Pancreas (tissue), 10 donors: ENCODE results near the gene RTKN2. TPM values are rescaled to one million over a fixed set of nuclear protein-coding genes. Genes with fewer than 3 reads are reported as not detected.

Experiments used
- ATAC-seq, 4 donors: fragments of 200-7000 bp; cut with Tn5 transposase; one replicate each; pipeline versions ENCODE4 v1.8.0 to v1.9.1; 2020; ENCODE audit warnings: mild to moderate bottlenecking in 4 of 4, moderate library complexity in 4 of 4
- DNase-seq, 6 donors: peaks; one replicate each; pipeline ENCODE4 v3.0.0-alpha.2; 2020
- FAIRE-seq: peaks from 2 replicates; lab custom pipeline; 2012; peaks lifted over from hg19 to GRCh38; lab: Jason Lieb, UNC
- H3K27ac ChIP-seq, 4 donors: fragments of 200-600 bp; sonication (generic); 1 replicate in 3 of 4; 2 replicates in 1 of 4; pipeline versions ENCODE4 v1.5.0 to v1.8.0; 2020
- H3K27me3 ChIP-seq, 4 donors: fragments of 200-600 bp; one replicate each; pipeline ENCODE4 v1.8.0; 2021
- H3K36me3 ChIP-seq, 3 donors: fragments of 200-600 bp; sonication (generic) in 1 of 3; one replicate each; pipeline versions ENCODE4 v1.5.0 to v1.8.0; 2020 to 2021
- H3K4me1 ChIP-seq, 3 donors: fragments of 200-600 bp; one replicate each; pipeline ENCODE4 v1.8.0; 2021
- H3K4me3 ChIP-seq, 4 donors: fragments of 200-600 bp; sonication (generic) in 2 of 4; one replicate each; pipeline versions ENCODE4 v1.5.0 to v1.8.0; 2020 to 2021
- H3K9me3 ChIP-seq, 4 donors: fragments of 200-600 bp; one replicate each; pipeline ENCODE4 v1.8.0; 2021
- WGBS, 2 donors: extraction: QIAGEN DNeasy Blood & Tissue Kit; methylation state at CpG; one replicate each; pipeline ENCODE4 v1.1.7; 2013; 5-methylcytosine and 5-hydroxymethylcytosine counted together
- intact Hi-C, 3 donors: fragments of 100-400 bp; cut with DNase I; formaldehyde crosslinking; loops; one replicate each; pipeline versions ENCODE4 v1.11.1 to v1.14.2; 2022
- polyA plus RNA-seq, 2 donors: library from polyadenylated mRNA; stranded (reverse); fragments of 200-250 nt; gene quantifications; one replicate each; pipeline ENCODE4 v1.2.3, GENCODE V29; 2013
- total RNA-seq, 6 donors: library from RNA; stranded (reverse); fragmentation: NEBNext Ultra II Directional in 4 of 6; extraction: Animal tissue kit (Norgen Biotek cat#: 25700) in 4 of 6; gene quantifications; one replicate each; pipeline versions ENCODE4 v1.2.1 to v1.2.4, GENCODE V29; 2021 to 2023
- TF ChIP-seq, protein P1 (sequence below), 4 donors: fragments of 200-600 bp; sonication (generic) in 3 of 4; IDR thresholded peaks; one replicate each; pipeline versions ENCODE4 v1.5.0 to v1.8.0; 2021; ENCODE audit warnings: antibody characterized with exemption in 4 of 4
- donor health status: healthy with polysubstance abuse.
- donor health status: DM: no; HTN: no; CAD: no; lungs with moderate emphysema.
- donor health status: DM: no; HTN: no; CAD: no.
- donor health status: control.
- donor health status: control.
- donor health status: Bipolar disorder and iron deficiency.
- donor health status: DM: yes; HTN: yes; CAD: no.
- donor health status: DM: no; HTN: no; CAD: no.
- donor health status: DM: no; HTN: no; CAD: no.
- donor health status: DM: yes; HTN: yes; CAD: no.

RTKN2 gene
- total and polyA plus RNA-seq, 8 donors, result 0.04 to 0.31 (median 0.16) TPM; not detected in 1

DNA sequence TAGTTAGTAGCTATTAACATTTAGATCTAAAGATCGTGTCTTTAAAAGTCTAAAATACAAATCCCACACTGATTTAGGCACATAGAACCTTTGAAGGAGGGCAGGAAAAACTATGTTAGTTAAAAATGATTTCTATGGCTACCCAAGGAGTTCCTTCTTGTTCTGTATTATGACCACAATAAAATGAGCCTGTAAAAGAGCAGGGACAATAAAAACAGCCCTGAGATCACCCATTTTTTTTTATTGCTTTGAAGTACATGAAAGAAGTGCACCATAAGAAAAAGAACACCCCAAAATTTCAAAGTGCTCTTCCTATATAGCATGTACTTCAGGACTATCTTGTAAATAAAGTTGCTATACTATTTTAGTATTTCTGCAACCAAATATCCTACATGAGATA is 29.8 kb downstream of the RTKN2 start:
- DNase-seq (no peak), ATAC-seq (no peak), FAIRE-seq (no peak)
- intact Hi-C loops, result no loop called here
- Histone ChIP-seq H3K36me3 (no peaks in the 10 kb centered on the region), H3K27me3 (no peaks in the 10 kb centered on the region), H3K27ac (no peak overlapping the region), H3K9me3 (no peaks in the 10 kb centered on the region), H3K4me3 (no peak overlapping the region), H3K4me1 (no peaks in the 10 kb centered on the region)
- TF ChIP-seq, protein P1, sequence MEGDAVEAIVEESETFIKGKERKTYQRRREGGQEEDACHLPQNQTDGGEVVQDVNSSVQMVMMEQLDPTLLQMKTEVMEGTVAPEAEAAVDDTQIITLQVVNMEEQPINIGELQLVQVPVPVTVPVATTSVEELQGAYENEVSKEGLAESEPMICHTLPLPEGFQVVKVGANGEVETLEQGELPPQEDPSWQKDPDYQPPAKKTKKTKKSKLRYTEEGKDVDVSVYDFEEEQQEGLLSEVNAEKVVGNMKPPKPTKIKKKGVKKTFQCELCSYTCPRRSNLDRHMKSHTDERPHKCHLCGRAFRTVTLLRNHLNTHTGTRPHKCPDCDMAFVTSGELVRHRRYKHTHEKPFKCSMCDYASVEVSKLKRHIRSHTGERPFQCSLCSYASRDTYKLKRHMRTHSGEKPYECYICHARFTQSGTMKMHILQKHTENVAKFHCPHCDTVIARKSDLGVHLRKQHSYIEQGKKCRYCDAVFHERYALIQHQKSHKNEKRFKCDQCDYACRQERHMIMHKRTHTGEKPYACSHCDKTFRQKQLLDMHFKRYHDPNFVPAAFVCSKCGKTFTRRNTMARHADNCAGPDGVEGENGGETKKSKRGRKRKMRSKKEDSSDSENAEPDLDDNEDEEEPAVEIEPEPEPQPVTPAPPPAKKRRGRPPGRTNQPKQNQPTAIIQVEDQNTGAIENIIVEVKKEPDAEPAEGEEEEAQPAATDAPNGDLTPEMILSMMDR (IDR thresholded peaks at IDR 0.05), result no peak
- 77 to 97% methylated on average over 1 of the region's 1 CpG for WGBS, 2 donors

DNA sequence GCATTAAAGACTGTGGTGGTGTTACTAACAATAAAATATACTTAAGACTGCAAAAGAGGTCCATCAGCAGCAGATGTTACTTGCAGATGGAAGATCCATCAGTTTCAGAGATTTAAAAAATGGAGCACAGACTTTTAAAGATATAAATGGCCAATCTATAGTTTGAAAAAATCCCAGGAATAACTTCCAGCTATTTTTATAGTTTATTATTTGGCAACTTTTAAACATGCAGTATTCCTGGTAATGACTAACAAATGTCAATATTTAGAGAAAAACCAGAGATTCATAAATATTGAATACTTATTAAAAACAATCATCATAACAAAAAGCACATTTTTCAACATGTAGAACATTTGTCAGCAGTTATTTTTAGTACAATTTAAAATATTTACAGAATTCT is 30.7 kb downstream of the RTKN2 start:
- FAIRE-seq, result no peak
- TF ChIP-seq, protein P1 (IDR thresholded peaks at IDR 0.05), result no peak
- no peaks in the 10 kb centered on the region for H3K4me1 ChIP-seq
- H3K27ac ChIP-seq, result no peak overlapping the region
- no peaks in the 10 kb centered on the region for H3K36me3 ChIP-seq
- H3K27me3 ChIP-seq, result no peaks in the 10 kb centered on the region
- no peak overlapping the region for H3K4me3 ChIP-seq
- no peak for DNase-seq
- intact Hi-C loops, result no loop called here
- ATAC-seq, result no peak
- no peaks in the 10 kb centered on the region for H3K9me3 ChIP-seq

DNA sequence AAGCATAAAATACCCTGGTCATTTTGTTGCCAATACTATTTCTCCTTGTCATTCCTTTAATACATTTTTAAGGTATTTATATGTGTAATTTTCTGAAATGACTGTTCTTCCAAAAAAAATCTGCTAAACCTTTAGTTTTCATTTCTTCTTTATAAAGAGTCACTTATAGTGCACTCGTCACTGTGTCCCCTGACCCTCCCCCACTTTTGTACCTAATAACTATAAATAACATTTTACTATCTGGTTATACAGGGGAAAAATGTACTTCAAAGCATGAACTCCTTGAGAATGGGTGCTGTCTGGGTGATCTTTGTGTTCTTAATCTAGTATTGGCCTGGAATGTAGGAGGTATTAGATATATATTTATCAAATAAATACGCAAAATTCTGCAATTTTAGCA is 31.1 kb downstream of the RTKN2 start:
- DNase-seq, result no peak
- H3K9me3 ChIP-seq, result no peaks in the 10 kb centered on the region
- FAIRE-seq, result no peak
- no peaks in the 10 kb centered on the region for H3K27me3 ChIP-seq
- H3K36me3 ChIP-seq, result no peaks in the 10 kb centered on the region
- WGBS, 2 donors, result 92 to 95% methylated on average over 2 of the region's 2 CpGs
- H3K27ac ChIP-seq, result no peak overlapping the region
- ATAC-seq, result no peak
- no peak overlapping the region for H3K4me3 ChIP-seq
- TF ChIP-seq, protein P1 (IDR thresholded peaks at IDR 0.05), result no peak
- intact Hi-C loops, result no loop called here
- H3K4me1 ChIP-seq, result no peaks in the 10 kb centered on the region

DNA sequence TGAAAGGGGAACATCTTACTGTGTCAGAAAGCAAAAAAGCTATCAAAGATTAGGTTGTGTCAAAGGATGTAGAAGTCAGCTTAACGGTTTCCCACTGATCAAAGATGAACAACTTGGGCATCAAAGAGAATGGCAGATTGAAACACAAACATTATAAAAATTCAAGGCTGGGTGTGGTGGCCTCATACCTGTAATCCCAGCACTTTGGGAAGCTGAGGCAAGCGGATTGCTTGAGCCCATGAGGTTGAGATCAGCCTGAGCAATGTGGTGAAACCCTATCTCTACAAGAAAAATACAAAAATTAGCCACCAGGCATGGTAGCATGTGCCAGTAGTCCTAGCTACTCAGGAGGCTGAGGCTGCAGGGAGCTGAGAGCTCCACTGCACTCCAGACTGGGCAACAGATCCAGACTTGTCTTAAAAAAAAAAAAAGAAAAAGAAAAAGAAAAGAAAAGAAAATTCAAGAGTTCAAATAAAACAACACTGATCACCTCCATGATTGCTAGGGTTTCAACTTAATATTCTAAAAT is 34.5 kb downstream of the RTKN2 start:
- no peak overlapping the region for H3K27ac ChIP-seq
- no peak overlapping the region for H3K4me3 ChIP-seq
- no peaks in the 10 kb centered on the region for H3K27me3 ChIP-seq
- FAIRE-seq (no peak), DNase-seq (no peak), ATAC-seq (no peak)
- intact Hi-C loops, result no loop called here
- no peaks in the 10 kb centered on the region for H3K4me1 ChIP-seq
- no peaks in the 10 kb centered on the region for H3K36me3 ChIP-seq
- TF ChIP-seq, protein P1 (IDR thresholded peaks at IDR 0.05), result no peak
- WGBS, 2 donors, result 80 to 89% methylated on average over 2 of the region's 2 CpGs
- H3K9me3 ChIP-seq, result no peaks in the 10 kb centered on the region

DNA sequence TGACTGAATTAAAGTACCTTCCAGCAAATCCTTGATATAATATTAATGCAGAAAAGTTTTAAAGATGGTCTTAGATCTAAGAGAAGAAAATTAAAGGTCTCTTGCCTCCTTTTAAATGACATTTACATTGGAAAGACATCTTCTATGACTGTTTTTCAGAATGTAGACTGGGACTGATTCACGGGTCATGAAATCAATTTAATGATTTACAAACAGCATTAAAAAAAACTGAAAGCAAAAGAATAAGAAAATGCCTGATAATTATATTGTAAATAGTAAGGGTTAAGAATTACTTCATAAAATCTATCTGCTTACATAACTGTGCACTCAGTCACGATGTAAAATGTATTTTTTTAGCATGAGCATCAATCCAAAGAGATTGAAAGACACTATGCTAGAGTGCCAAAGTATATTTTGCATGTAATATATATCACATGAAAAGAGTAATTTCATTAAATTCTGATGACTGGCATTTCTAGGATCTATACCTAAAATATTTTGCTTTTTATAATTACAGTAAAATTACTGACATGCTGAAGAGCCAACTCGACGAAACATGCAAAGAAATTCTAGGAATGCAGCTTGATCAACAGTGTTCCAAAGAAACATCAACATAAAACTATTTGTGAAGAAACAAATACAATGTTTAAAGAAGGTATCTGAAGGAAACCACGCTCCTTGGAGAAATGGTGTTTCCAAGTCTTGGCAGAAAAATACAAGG is 35.1 kb downstream of the RTKN2 start:
- H3K27me3 ChIP-seq, result no peaks in the 10 kb centered on the region
- ATAC-seq (no peak), FAIRE-seq (no peak), DNase-seq (no peak)
- no peak overlapping the region for H3K27ac ChIP-seq
- 60 to 64% methylated on average over 5 of the region's 5 CpGs for WGBS, 2 donors
- no peaks in the 10 kb centered on the region for H3K9me3 ChIP-seq
- no peaks in the 10 kb centered on the region for H3K36me3 ChIP-seq
- H3K4me1 ChIP-seq, result no peaks in the 10 kb centered on the region
- intact Hi-C loops, result no loop called here
- H3K4me3 ChIP-seq, result no peak overlapping the region
- TF ChIP-seq, protein P1 (IDR thresholded peaks at IDR 0.05), result no peak
